ENCODE results near the gene RIC3.

The RIC3 gene

GRCh38 chr11:8097062-8097461 is 71.8 kb downstream of the RIC3 start:
- H3K4me3 ChIP-seq (ENCODE audit: low read depth, low read length): no peak overlapping the region
- POLR2A ChIA-PET: interaction anchor here (2.6 kb wide), 1 partner anchor 91 kb away, joined by 16 read pairs; no protein-coding TSS in a partner anchor
- no peak for DNase-seq (ENCODE audit: low read depth, low spot score)
- TF ChIP-seq CTCF (IDR thresholded peaks at IDR 0.05; ENCODE audit: insufficient read depth, low read length, missing control alignments): no peak
- CTCF ChIA-PET: interaction anchor here (1.3 to 22.7 kb wide), 12 partner anchors 12 to 204 kb away, joined by 5 to 1552 read pairs (median 46); partner anchors contain the start of genes EIF3F and TUB

- no peak overlapping the region for H3K4me3 ChIP-seq (ENCODE audit: low read depth, low read length)
- TF ChIP-seq CTCF (IDR thresholded peaks at IDR 0.05; ENCODE audit: insufficient read depth, low read length, missing control alignments): no peak
- CTCF ChIA-PET: interaction anchor here (1.4 to 22.7 kb wide), 9 partner anchors 11 to 204 kb away, joined by 5 to 1552 read pairs (median 68); partner anchors contain the start of genes EIF3F and TUB
- POLR2A ChIA-PET: interaction anchor here (0.8 kb wide), 1 partner anchor 12 kb away, joined by 3 read pairs; no protein-coding TSS in a partner anchor
- DNase-seq (ENCODE audit: low read depth, low spot score): no peak
Measured at GRCh38 chr11:8096575-8096974, 72.2 kb downstream of the RIC3 start.

GRCh38 chr11:8095806-8096522 is 72.9 kb downstream of the RIC3 start:
- ChIA-PET POLR2A (interaction anchor here (0.8 kb wide), 1 partner anchor 12 kb away, joined by 3 read pairs; no protein-coding TSS in a partner anchor), CTCF (interaction anchor here (0.9 to 22.7 kb wide), 9 partner anchors 10 to 217 kb away, joined by 3 to 1552 read pairs (median 68); partner anchors contain the start of genes EIF3F and TUB)
- no peak for DNase-seq (ENCODE audit: low read depth, low spot score)
- no peak for TF ChIP-seq CTCF (IDR thresholded peaks at IDR 0.05; ENCODE audit: insufficient read depth, low read length, missing control alignments)
- no peak overlapping the region for H3K4me3 ChIP-seq (ENCODE audit: low read depth, low read length)

- DNase-seq (ENCODE audit: low read depth, low spot score): no peak
- CTCF ChIA-PET: interaction anchor here (0.9 to 22.7 kb wide), 9 partner anchors 1 to 217 kb away, joined by 3 to 1552 read pairs (median 242); partner anchors contain the start of gene TUB
- TF ChIP-seq CTCF (IDR thresholded peaks at IDR 0.05; ENCODE audit: insufficient read depth, low read length, missing control alignments): no peak
- H3K4me3 ChIP-seq (ENCODE audit: low read depth, low read length): no peak overlapping the region
- POLR2A ChIA-PET: no interaction called here
Measured at GRCh38 chr11:8095371-8095770, 73.5 kb downstream of the RIC3 start.

- POLR2A ChIA-PET: no interaction called here
- CTCF ChIA-PET: interaction anchor here (1.3 to 22.7 kb wide), 8 partner anchors 2 to 89 kb away, joined by 3 to 1552 read pairs (median 344); partner anchors contain the start of gene TUB
- no peak for DNase-seq (ENCODE audit: low read depth, low spot score)
Measured at GRCh38 chr11:8094656-8095055, 74.2 kb downstream of the RIC3 start.

More at GRCh38 chr11:8094656-8095055, 74.2 kb downstream of the RIC3 start:
- no peak overlapping the region for H3K4me3 ChIP-seq (ENCODE audit: low read depth, low read length)
- TF ChIP-seq CTCF (IDR thresholded peaks at IDR 0.05; ENCODE audit: insufficient read depth, low read length, missing control alignments): no peak
